LNCaP clone FGC (cell line): ENCODE results near the gene SURF6.

Source experiments
- DNase-seq: peaks from one replicate; pipeline ENCODE4 v3.0.0-alpha.2; 2011; ENCODE audit warnings: low read depth
- H3K4me3 ChIP-seq: 2 replicates; pipeline ENCODE4 v1.5.1; 2011; ENCODE audit warnings: mild to moderate bottlenecking, low read depth, low read length, control low read depth
- TF ChIP-seq, protein P1 (sequence below): IDR thresholded peaks from 2 replicates; pipeline ENCODE4 v1.5.1; 2012; ENCODE audit warnings: mild to moderate bottlenecking; ENCODE audit not compliant: control insufficient read depth, insufficient read depth; ENCODE audit errors: extremely low read depth

SURF6 gene

GRCh38 chr9:133352635-133353340 lies 16.8 kb upstream of the SURF6 start:
- DNase-seq = no peak
- TF ChIP-seq, protein P1, sequence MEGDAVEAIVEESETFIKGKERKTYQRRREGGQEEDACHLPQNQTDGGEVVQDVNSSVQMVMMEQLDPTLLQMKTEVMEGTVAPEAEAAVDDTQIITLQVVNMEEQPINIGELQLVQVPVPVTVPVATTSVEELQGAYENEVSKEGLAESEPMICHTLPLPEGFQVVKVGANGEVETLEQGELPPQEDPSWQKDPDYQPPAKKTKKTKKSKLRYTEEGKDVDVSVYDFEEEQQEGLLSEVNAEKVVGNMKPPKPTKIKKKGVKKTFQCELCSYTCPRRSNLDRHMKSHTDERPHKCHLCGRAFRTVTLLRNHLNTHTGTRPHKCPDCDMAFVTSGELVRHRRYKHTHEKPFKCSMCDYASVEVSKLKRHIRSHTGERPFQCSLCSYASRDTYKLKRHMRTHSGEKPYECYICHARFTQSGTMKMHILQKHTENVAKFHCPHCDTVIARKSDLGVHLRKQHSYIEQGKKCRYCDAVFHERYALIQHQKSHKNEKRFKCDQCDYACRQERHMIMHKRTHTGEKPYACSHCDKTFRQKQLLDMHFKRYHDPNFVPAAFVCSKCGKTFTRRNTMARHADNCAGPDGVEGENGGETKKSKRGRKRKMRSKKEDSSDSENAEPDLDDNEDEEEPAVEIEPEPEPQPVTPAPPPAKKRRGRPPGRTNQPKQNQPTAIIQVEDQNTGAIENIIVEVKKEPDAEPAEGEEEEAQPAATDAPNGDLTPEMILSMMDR = no peak
- no peak overlapping the region for H3K4me3 ChIP-seq

- TF ChIP-seq, protein P1 = peak; percentile 77
- H3K4me3 ChIP-seq = no peak overlapping the region
- DNase-seq = peak; percentile 69
Measured at GRCh38 chr9:133351908-133352634, 16.1 kb upstream of the SURF6 start.

DNA sequence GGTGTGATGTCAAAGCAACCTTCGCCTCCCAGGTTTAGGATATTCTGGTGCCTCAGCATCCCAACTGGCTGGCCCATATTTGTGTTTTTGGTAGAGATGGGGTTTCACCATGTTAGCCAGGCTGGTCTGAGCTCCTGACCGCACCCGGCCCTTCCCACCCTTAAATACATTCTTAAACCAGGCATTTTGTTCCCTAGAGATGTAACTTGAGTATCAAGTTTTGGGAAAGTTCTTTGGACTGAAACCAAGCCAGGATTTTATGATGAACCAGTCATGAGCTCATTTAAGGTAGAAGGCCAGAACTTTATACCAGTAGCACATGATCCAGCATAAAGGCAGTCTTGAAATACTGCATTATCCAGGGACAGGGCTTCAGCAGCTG lies 15.5 kb upstream of the SURF6 start:
- TF ChIP-seq, protein P1 = no peak
- H3K4me3 ChIP-seq = no peak overlapping the region
- DNase-seq = no peak

DNA sequence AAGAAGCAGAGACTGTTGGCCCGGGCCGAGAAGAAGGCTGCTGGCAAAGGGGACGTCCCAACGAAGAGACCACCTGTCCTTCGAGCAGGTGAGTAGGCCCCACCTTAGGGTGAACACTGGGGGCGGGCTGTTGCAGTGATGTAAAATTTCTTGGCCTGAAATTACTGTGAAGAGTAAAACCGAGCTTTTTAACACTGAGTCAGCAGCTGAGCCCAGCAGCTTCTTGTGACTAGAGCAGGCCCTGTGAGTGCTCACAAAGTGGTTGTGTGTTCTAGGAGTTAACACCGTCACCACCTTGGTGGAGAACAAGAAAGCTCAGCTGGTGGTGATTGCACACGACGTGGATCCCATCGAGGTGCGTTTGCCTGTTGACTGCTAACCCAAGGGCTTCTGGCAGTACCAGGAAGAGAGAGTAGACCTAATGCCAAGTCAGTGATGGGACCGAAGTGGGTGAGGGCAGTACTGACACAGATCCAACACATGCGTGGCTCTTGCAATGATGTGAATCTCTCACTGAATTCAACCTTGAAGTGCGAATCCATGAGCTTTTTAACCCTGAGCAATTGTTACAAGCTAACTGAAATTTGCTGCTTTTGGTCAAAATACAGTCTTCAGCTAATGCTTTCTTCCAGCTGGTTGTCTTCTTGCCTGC lies 14.1 kb upstream of the SURF6 start:
- DNase-seq = no peak
- TF ChIP-seq, protein P1 = no peak
- H3K4me3 ChIP-seq = peak overlapping the region; percentile 97

DNA sequence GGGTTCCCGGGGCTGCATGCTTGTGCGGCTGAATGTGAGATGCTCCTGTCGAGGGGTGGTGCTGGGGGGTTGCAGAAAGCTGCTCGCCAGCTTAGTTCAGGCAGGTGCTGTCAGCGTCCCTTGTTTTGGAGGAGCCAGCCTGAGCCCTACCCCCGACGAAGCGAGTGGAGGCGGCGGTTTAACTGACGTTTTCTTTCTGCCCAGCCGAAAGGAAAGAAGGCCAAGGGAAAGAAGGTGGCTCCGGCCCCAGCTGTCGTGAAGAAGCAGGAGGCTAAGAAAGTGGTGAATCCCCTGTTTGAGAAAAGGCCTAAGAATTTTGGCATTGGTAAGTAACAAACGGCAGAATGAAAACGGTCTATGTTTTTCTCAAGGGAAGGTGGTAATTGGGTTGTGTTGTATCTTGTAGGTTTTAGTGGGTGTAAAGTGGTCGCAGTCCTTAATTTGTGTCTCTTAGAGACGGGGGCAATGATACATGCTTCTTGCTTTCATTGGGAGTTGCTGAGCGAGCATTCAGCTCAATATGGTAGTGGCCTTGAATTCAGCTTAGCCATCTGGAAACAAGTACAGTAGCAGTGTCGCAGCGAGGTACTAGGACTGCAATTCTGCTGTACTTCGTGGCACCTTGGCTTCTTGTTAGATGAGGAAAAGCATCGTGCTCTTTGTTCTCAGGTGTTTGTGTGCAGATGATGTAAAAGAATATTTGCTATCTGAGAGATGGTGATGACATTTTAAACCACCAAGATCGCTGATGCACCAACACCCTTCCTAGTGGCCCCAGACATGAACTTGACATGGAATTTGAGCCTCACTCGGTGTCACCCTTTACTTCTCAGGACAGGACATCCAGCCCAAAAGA lies 13.0 kb upstream of the SURF6 start:
- TF ChIP-seq, protein P1 = no peak
- peak overlapping the region; percentile 97 for H3K4me3 ChIP-seq
- DNase-seq = no peak

- peak; percentile 91 for DNase-seq
- TF ChIP-seq, protein P1 = no peak
- H3K4me3 ChIP-seq = peak within 1 kb of the TSS; percentile 97
Measured at GRCh38 chr9:133347985-133348717, 12.2 kb upstream of the SURF6 start, which contains the start of the genes MED22 and RPL7A. Gene MED22 (minus strand): TSS chr9:133348131. CDS start chr9:133346662, 1,469 bp downstream. Gene RPL7A (plus strand): TSS chr9:133348218. CDS start chr9:133348244, 26 bp downstream.
